Stomach (tissue), 4 donors: ENCODE results near the gene MLIP.

ENCODE experiments used
- EP300 ChIP-seq: sonication (generic); formaldehyde crosslinking; IDR thresholded peaks from one replicate; pipeline ENCODE4 v1.6.1; 2017; ENCODE audit warnings: antibody characterized with exemption
- POLR2A ChIP-seq, 4 donors: fragments of 450-650 bp; IDR thresholded peaks; one replicate each; pipeline ENCODE4 v1.6.1; 2016; ENCODE audit warnings: antibody characterized with exemption in 4 of 4, control low read depth in 2 of 4, mild to moderate bottlenecking in 1 of 4, moderate library complexity in 1 of 4
- POLR2AphosphoS5 ChIP-seq, 3 donors: sonication (generic); formaldehyde crosslinking; IDR thresholded peaks; one replicate each; pipeline ENCODE4 v1.6.1; 2016; ENCODE audit warnings: antibody characterized with exemption in 3 of 3
- TF ChIP-seq, protein P1 (sequence below), 7 experiments: fragments of 450-650 bp in 4 of 7; fragments of 200-600 bp in 3 of 7; sonication (generic) in 3 of 7; IDR thresholded peaks; one replicate each; pipeline ENCODE4 v1.5.1; 2016 to 2019; ENCODE audit warnings: antibody characterized with exemption in 7 of 7, control low read depth in 2 of 7, mild to moderate bottlenecking in 1 of 7

DNA sequence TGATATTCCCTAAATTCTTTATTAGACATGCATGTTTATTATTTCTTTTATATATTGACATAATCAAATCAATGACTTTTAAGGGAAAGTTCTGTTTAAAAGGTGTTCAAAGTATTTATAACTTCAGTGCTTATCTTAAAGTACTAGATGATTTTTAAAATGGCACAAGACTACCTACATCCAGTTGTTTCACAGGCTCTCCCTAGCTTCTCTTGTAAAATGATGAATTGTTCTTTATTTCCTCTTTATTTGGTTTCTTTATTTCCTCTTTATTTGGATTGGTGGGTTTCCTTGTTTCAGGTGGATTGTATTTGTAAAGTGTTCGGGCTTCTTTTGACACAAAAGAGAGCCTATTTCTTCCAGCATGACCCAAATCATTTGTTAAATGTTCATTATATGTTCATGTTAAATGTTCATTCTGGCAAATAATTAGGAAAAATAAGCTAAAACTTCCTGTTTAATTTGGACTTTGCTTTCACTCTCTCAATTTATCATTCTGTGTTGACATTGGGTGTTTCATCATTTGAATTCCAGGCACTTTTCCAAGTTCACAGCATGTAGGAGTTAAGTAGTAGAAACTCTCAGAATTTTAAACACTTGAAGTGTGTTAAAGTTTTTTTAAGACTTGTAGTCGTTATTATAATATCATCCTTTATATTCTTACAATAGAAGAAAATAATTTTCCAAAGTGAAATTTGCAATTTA is 24.6 kb downstream of the MLIP start:
- TF ChIP-seq, protein P1, sequence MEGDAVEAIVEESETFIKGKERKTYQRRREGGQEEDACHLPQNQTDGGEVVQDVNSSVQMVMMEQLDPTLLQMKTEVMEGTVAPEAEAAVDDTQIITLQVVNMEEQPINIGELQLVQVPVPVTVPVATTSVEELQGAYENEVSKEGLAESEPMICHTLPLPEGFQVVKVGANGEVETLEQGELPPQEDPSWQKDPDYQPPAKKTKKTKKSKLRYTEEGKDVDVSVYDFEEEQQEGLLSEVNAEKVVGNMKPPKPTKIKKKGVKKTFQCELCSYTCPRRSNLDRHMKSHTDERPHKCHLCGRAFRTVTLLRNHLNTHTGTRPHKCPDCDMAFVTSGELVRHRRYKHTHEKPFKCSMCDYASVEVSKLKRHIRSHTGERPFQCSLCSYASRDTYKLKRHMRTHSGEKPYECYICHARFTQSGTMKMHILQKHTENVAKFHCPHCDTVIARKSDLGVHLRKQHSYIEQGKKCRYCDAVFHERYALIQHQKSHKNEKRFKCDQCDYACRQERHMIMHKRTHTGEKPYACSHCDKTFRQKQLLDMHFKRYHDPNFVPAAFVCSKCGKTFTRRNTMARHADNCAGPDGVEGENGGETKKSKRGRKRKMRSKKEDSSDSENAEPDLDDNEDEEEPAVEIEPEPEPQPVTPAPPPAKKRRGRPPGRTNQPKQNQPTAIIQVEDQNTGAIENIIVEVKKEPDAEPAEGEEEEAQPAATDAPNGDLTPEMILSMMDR (IDR thresholded peaks at IDR 0.05): no peak
- TF ChIP-seq POLR2AphosphoS5 (IDR thresholded peaks at IDR 0.05): no peak
- no peak for TF ChIP-seq POLR2A (IDR thresholded peaks at IDR 0.05)
- no peak for TF ChIP-seq EP300
